Cardiac muscle cell (in vitro differentiated cells and primary cell): ENCODE data around the gene TBX5. TPM values are rescaled to one million over a fixed set of nuclear protein-coding genes. Genes with fewer than 3 reads are reported as not detected.
"Not testable (repeated sequence)": the region's sequence is repeated elsewhere in the genome, so short reads cannot be mapped to it uniquely, and the experiment has no call there.

Experiments
- DNase-seq, 2 donors: peaks; one replicate each; pipeline versions ENCODE4 v3.0.0 to v3.0.0-alpha.2; 2010 to 2017; ENCODE audit warnings: low read depth in 1 of 2, low spot score in 1 of 2
- H3K27ac ChIP-seq: fragments of 200-600 bp; sonication (generic); 2 replicates; pipeline ENCODE4 v1.5.1; 2016
- H3K27me3 ChIP-seq: fragments of 200-600 bp; sonication (generic); 2 replicates; pipeline ENCODE4 v1.6.0; 2016; ENCODE audit warnings: control low read depth
- H3K36me3 ChIP-seq: fragments of 200-600 bp; sonication (generic); 2 replicates; pipeline ENCODE4 v1.5.1; 2016; ENCODE audit warnings: control low read depth
- H3K4me1 ChIP-seq: fragments of 200-600 bp; sonication (generic); 2 replicates; pipeline ENCODE4 v1.8.1; 2017; ENCODE audit warnings: low read depth, mild to moderate bottlenecking, mixed run types
- H3K4me3 ChIP-seq: fragments of 200-600 bp; sonication (generic); 2 replicates; pipeline ENCODE4 v1.5.1; 2016; ENCODE audit warnings: mild to moderate bottlenecking
- H3K9me3 ChIP-seq: fragments of 200-600 bp; sonication (generic); 2 replicates; pipeline ENCODE4 v1.5.1; 2017; ENCODE audit warnings: low read depth, mild to moderate bottlenecking, control low read depth
- CTCF ChIP-seq: IDR thresholded peaks from 2 replicates; pipeline ENCODE4 v1.5.1; 2012; ENCODE audit warnings: low read depth, mild to moderate bottlenecking, low read length
- polyA plus RNA-seq: library from polyadenylated mRNA; unstranded; fragments of >200 nt; fragmentation: Nextera tagmentation; extraction: Ambion mirVana; gene quantifications from 2 replicates; pipeline ENCODE4 v1.2.1, GENCODE V29; 2016
- total RNA-seq: library from RNA; depleted of rRNA; stranded (reverse); fragments of >200 nt; gene quantifications from 2 replicates; pipeline ENCODE4 v1.2.3, GENCODE V29; 2016

TBX5 gene
- total and polyA plus RNA-seq, 2 experiments from 2014 or later = 83.3 to 109 TPM

GRCh38 chr12:114360485-114360884 lies 45.5 kb downstream of the TBX5 start:
- H3K27me3 ChIP-seq = no peaks in the 10 kb centered on the region
- no peak overlapping the region for H3K4me3 ChIP-seq
- H3K4me1 ChIP-seq = peaks cover 20% of the 10 kb centered on the region
- H3K27ac ChIP-seq = peak overlapping the region; percentile 82
- DNase-seq = no peak
- no peaks in the 10 kb centered on the region for H3K9me3 ChIP-seq
- TF ChIP-seq CTCF = no peak
- H3K36me3 ChIP-seq = peaks cover 64% of the 10 kb centered on the region

GRCh38 chr12:114355389-114356088 lies 50.4 kb downstream of the TBX5 start:
- DNase-seq = peak in 1 of 2 donors; percentile 12
- Histone ChIP-seq H3K27me3 (no peaks in the 10 kb centered on the region), H3K36me3 (peaks cover 37% of the 10 kb centered on the region), H3K4me1 (no peaks in the 10 kb centered on the region), H3K9me3 (no peaks in the 10 kb centered on the region), H3K4me3 (no peak overlapping the region), H3K27ac (no peak overlapping the region)
- peak; percentile 24 for TF ChIP-seq CTCF

- peaks cover 15% of the 10 kb centered on the region for H3K4me1 ChIP-seq
- H3K4me3 ChIP-seq, H3K36me3 ChIP-seq, H3K27me3 ChIP-seq, H3K27ac ChIP-seq, DNase-seq, H3K9me3 ChIP-seq: not testable (repeated sequence)
Measured at GRCh38 chr12:114349239-114349638, 56.7 kb downstream of the TBX5 start.

DNA sequence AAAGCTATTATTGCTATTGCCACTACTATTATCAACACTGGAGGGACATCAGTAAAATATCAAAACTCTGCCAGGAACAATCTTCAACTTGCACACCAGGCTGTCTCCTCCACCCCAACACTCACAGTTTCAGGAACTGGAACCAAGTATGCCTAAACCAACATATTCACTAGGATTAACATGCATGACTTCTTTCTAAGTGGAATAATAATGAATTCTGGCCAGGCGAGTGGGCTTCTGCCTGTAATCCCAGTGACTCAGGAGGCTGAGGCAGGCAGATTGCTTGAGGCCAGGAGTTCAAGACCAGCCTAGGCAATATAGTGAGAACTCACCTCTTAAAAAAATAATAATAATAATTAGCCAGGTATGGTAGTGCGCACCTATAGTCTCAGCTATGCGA lies 58.1 kb downstream of the TBX5 start:
- H3K4me3 ChIP-seq = no peak overlapping the region
- DNase-seq = no peak
- H3K4me1 ChIP-seq = peaks cover 25% of the 10 kb centered on the region
- no peaks in the 10 kb centered on the region for H3K36me3 ChIP-seq
- H3K27ac ChIP-seq = no peak overlapping the region
- no peaks in the 10 kb centered on the region for H3K27me3 ChIP-seq
- no peaks in the 10 kb centered on the region for H3K9me3 ChIP-seq
- no peak for TF ChIP-seq CTCF

- Histone ChIP-seq H3K4me3 (no peak overlapping the region), H3K36me3 (no peaks in the 10 kb centered on the region), H3K27me3 (no peaks in the 10 kb centered on the region), H3K27ac (peak overlapping the region; percentile 40), H3K4me1 (peaks cover 25% of the 10 kb centered on the region), H3K9me3 (no peaks in the 10 kb centered on the region)
- TF ChIP-seq CTCF = no peak
- DNase-seq = peak in 1 of 2 donors; percentile 28
Measured at GRCh38 chr12:114344831-114345230, 61.1 kb downstream of the TBX5 start.

GRCh38 chr12:114344303-114344663 lies 61.7 kb downstream of the TBX5 start:
- H3K9me3 ChIP-seq = no peaks in the 10 kb centered on the region
- DNase-seq = no peak
- H3K27me3 ChIP-seq = no peaks in the 10 kb centered on the region
- no peak overlapping the region for H3K27ac ChIP-seq
- no peak overlapping the region for H3K4me3 ChIP-seq
- TF ChIP-seq CTCF = no peak
- no peaks in the 10 kb centered on the region for H3K36me3 ChIP-seq
- peaks cover 25% of the 10 kb centered on the region for H3K4me1 ChIP-seq
